Activated CD4-positive, alpha-beta T cell treated with anti-CD3 and anti-CD28 coated beads for 36 hours (primary cell): ENCODE measurements around the gene FRMD5. TPM values are rescaled to one million over a fixed set of nuclear protein-coding genes. Genes with fewer than 3 reads are reported as not detected.

Source experiments
- ATAC-seq: fragments of 200-7000 bp; cut with Tn5 transposase; one replicate; pipeline ENCODE4 v1.10.0; 2021; ENCODE audit warnings: mild to moderate bottlenecking, moderate library complexity
- CTCF ChIA-PET: fragments of 350-600 bp; sonication (Branson Sonifier 250); formaldehyde crosslinking; loops from one replicate; lab custom pipeline; 2021; ENCODE audit warnings: antibody characterized with exemption; lab: Charles Lee
- POLR2A ChIA-PET: fragments of 350-600 bp; sonication (Branson Sonifier 250); formaldehyde crosslinking; loops from one replicate; lab custom pipeline; 2021; ENCODE audit warnings: antibody characterized with exemption, inconsistent platforms; lab: Charles Lee
- DNase-seq: peaks from one replicate; pipeline ENCODE4 v3.0.0-alpha.2; 2020
- H3K27ac Mint-ChIP-seq: one replicate; pipeline ENCODE4 v1.8.0; 2021; ENCODE audit warnings: mixed read lengths
- H3K27me3 Mint-ChIP-seq: one replicate; pipeline ENCODE4 v1.8.0; 2021; ENCODE audit warnings: mixed read lengths
- H3K36me3 Mint-ChIP-seq: one replicate; pipeline ENCODE4 v1.8.0; 2021; ENCODE audit warnings: low read depth, mixed read lengths
- H3K4me1 Mint-ChIP-seq: one replicate; pipeline ENCODE4 v1.8.0; 2021; ENCODE audit warnings: mixed read lengths
- H3K4me3 Mint-ChIP-seq: one replicate; pipeline ENCODE4 v1.8.0; 2021; ENCODE audit warnings: mild to moderate bottlenecking, moderate library complexity, mixed read lengths
- H3K9me3 Mint-ChIP-seq: one replicate; pipeline ENCODE4 v1.8.0; 2021; ENCODE audit warnings: low read depth, mixed read lengths
- intact Hi-C, 2 experiments: fragments of 100-400 bp; cut with DNase I in 1 of 2; cut with micrococcal nuclease in 1 of 2; formaldehyde crosslinking; loops; one replicate each; pipeline versions ENCODE4 v1.14.2 to v1.15.1; 2022 to 2024; cut with DNase I, micrococcal nuclease
- total RNA-seq, 2 experiments: library from RNA; stranded (reverse); gene quantifications; one replicate each; pipeline ENCODE4 v1.2.3, GENCODE V29; 2021

Gene FRMD5
- total RNA-seq, 2 experiments from 2014 or later = 0.16 to 0.30 TPM

DNA sequence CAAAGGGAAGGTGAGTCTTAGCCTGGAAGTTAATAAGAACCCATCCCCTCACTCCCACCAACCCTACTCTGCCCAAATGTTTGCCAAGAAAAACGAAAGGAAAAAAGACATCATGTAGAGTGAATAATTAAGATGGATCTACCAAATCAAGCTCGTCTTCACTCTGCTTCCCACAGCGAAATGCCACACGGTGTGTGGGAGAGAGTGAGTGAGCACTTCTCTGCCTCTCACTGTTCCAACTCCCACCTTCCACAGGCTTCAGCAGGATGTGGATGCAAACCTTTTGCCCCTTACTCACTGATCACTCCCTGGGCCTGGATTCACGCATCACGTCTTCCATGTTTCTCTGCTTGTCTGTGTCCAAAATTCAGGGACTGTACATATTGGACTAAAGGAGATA is 282.9 kb downstream of the FRMD5 start:
- H3K4me1 Mint-ChIP-seq = peaks cover 3% of the 10 kb centered on the region
- intact Hi-C loops = no loop called here
- H3K36me3 Mint-ChIP-seq = no peaks in the 10 kb centered on the region
- H3K9me3 Mint-ChIP-seq = no peaks in the 10 kb centered on the region
- DNase-seq = no peak
- no peak overlapping the region for H3K4me3 Mint-ChIP-seq
- no peaks in the 10 kb centered on the region for H3K27me3 Mint-ChIP-seq
- POLR2A ChIA-PET = no interaction called here
- H3K27ac Mint-ChIP-seq = no peak overlapping the region
- CTCF ChIA-PET = no interaction called here
- no peak for ATAC-seq

- Mint-ChIP-seq H3K4me3 (no peak overlapping the region), H3K27me3 (no peaks in the 10 kb centered on the region), H3K36me3 (no peaks in the 10 kb centered on the region), H3K4me1 (peaks cover 3% of the 10 kb centered on the region), H3K27ac (no peak overlapping the region), H3K9me3 (no peaks in the 10 kb centered on the region)
- ATAC-seq (no peak), DNase-seq (no peak)
- ChIA-PET CTCF (no interaction called here), POLR2A (no interaction called here)
- intact Hi-C loops = no loop called here
Observed at GRCh38 chr15:43911235-43911781, 283.8 kb downstream of the FRMD5 start.

DNA sequence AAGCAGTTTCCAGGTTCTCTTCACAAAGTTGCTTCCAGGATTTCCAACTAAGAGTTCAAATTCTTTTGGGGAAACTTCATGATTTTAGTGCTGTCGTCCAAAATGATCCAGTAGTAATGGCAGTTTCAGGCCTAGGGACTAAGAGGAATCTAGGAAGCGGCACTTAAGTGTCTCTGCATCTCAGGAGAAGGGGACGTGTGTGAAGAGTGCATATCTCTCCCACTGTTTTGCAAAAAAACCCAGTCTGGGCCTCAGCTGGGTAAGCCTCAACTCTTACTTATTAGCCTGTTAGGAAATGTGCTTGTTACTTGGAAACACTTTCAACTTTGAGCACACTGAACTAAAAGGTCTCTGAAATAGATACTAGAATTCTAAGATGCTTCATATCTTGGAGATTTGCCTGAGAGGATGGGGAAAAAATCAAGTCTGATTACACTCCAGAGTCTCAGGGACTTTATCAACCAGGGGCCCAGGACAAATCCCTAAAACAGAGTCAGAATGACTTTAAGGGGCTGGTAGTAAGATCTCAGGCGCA is 286.5 kb downstream of the FRMD5 start:
- POLR2A ChIA-PET = no interaction called here

DNA sequence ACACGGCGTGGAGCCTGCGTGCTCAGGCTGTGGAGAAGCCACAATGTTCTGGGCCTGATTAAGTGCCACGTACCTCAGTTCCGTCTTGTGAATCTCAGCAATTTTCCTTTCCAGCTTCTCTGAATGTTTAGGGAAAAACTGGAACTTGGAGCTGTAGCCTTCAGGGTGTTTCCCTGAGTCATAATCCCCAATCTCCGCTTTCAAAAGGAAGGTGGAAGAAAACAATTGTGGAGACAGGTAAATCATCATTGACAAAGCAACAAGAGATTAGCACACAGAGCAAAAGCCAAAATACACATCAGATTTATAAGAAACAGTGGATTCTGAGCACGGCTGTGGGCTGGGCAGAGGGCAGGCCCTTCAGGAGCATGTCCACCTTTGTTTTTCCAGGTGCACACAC is 289.3 kb downstream of the FRMD5 start:
- no peak overlapping the region for H3K27ac Mint-ChIP-seq
- intact Hi-C loops = no loop called here
- H3K27me3 Mint-ChIP-seq = no peaks in the 10 kb centered on the region
- H3K4me3 Mint-ChIP-seq = no peak overlapping the region
- ChIA-PET POLR2A (no interaction called here), CTCF (interaction anchor here (0.6 kb wide), 1 partner anchor 160 kb away, joined by 4 read pairs; no protein-coding TSS in a partner anchor)
- H3K4me1 Mint-ChIP-seq = peaks cover 2% of the 10 kb centered on the region
- ATAC-seq = no peak
- DNase-seq = no peak
- no peaks in the 10 kb centered on the region for H3K9me3 Mint-ChIP-seq
- no peaks in the 10 kb centered on the region for H3K36me3 Mint-ChIP-seq

More for the DNA sequence above, 286.5 kb downstream of the FRMD5 start:
- intact Hi-C loops = no loop called here
- H3K27ac Mint-ChIP-seq = no peak overlapping the region
- no peak for ATAC-seq
- CTCF ChIA-PET = no interaction called here
- DNase-seq = no peak
- H3K27me3 Mint-ChIP-seq = no peaks in the 10 kb centered on the region
- H3K9me3 Mint-ChIP-seq = no peaks in the 10 kb centered on the region
- peaks cover 5% of the 10 kb centered on the region for H3K4me1 Mint-ChIP-seq
- no peaks in the 10 kb centered on the region for H3K36me3 Mint-ChIP-seq
- no peak overlapping the region for H3K4me3 Mint-ChIP-seq

- no peak overlapping the region for H3K4me3 Mint-ChIP-seq
- peak; percentile 72 for DNase-seq
- ChIA-PET POLR2A (no interaction called here), CTCF (interaction anchor here (0.6 to 4.2 kb wide), 24 partner anchors 8 to 1646 kb away, joined by 3 to 51 read pairs (median 4); no protein-coding TSS in a partner anchor)
- intact Hi-C loops = loop anchor here (1.0 kb wide), 3 partner anchors 162 to 597 kb away; no protein-coding TSS in a partner anchor
- H3K9me3 Mint-ChIP-seq = no peaks in the 10 kb centered on the region
- no peak overlapping the region for H3K27ac Mint-ChIP-seq
- no peaks in the 10 kb centered on the region for H3K27me3 Mint-ChIP-seq
- peak; percentile 83 for ATAC-seq
- peaks cover 2% of the 10 kb centered on the region for H3K4me1 Mint-ChIP-seq
- no peaks in the 10 kb centered on the region for H3K36me3 Mint-ChIP-seq
Observed at GRCh38 chr15:43903864-43904290, 291.2 kb downstream of the FRMD5 start.

DNA sequence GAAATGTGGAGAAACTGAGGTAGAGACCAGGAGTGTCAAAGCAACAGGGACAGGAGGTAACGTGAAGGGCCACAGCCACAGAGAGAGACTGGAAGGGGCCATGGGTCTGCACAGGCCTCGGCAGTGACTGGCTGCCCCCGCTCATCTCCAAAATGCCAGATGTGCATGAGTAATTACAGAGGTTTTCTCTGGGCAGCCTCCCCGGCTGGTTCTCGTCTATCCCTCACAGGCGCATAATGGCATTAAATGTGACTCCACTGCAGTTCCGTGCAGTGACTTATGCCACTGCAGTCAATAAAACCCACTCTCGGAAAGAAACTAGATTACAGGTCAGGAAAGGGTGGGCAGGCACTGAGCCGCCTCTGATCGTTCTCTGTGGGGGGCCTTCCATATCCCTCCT is 293.6 kb downstream of the FRMD5 start:
- intact Hi-C loops = no loop called here

GRCh38 chr15:43900996-43901395 is 294.1 kb downstream of the FRMD5 start:
- intact Hi-C loops = no loop called here
- Mint-ChIP-seq H3K9me3 (no peaks in the 10 kb centered on the region), H3K4me1 (peaks cover 2% of the 10 kb centered on the region), H3K27ac (no peak overlapping the region), H3K36me3 (no peaks in the 10 kb centered on the region), H3K27me3 (no peaks in the 10 kb centered on the region), H3K4me3 (no peak overlapping the region)
- CTCF ChIA-PET = interaction anchor here (0.7 to 1.1 kb wide), 2 partner anchors 37 to 76 kb away, joined by 3 read pairs; partner anchors contain the start of gene MFAP1
- ATAC-seq (no peak), DNase-seq (no peak)
- POLR2A ChIA-PET = no interaction called here

More for the DNA sequence above, 293.6 kb downstream of the FRMD5 start:
- no peaks in the 10 kb centered on the region for H3K27me3 Mint-ChIP-seq
- H3K27ac Mint-ChIP-seq = no peak overlapping the region
- no peaks in the 10 kb centered on the region for H3K9me3 Mint-ChIP-seq
- ChIA-PET CTCF (interaction anchor here (0.7 to 4.2 kb wide), 4 partner anchors 11 to 164 kb away, joined by 3 to 51 read pairs (median 3); partner anchors contain the start of gene MFAP1), POLR2A (no interaction called here)
- ATAC-seq (no peak), DNase-seq (no peak)
- no peak overlapping the region for H3K4me3 Mint-ChIP-seq
- peaks cover 2% of the 10 kb centered on the region for H3K4me1 Mint-ChIP-seq
- H3K36me3 Mint-ChIP-seq = no peaks in the 10 kb centered on the region

GRCh38 chr15:43899928-43900327 is 295.1 kb downstream of the FRMD5 start:
- POLR2A ChIA-PET = no interaction called here
- intact Hi-C loops = no loop called here

GRCh38 chr15:43898891-43899290 is 296.2 kb downstream of the FRMD5 start:
- Mint-ChIP-seq H3K36me3 (no peaks in the 10 kb centered on the region), H3K9me3 (no peaks in the 10 kb centered on the region), H3K4me3 (no peak overlapping the region), H3K4me1 (peaks cover 1% of the 10 kb centered on the region), H3K27ac (no peak overlapping the region), H3K27me3 (no peaks in the 10 kb centered on the region)
- DNase-seq = no peak
- ChIA-PET POLR2A (interaction anchor here (0.7 kb wide), 1 partner anchor 297 kb away, joined by 3 read pairs; no protein-coding TSS in a partner anchor), CTCF (interaction anchor here (0.6 kb wide), 1 partner anchor 12 kb away, joined by 3 read pairs; no protein-coding TSS in a partner anchor)
- intact Hi-C loops = no loop called here
- no peak for ATAC-seq

More at GRCh38 chr15:43899928-43900327, 295.1 kb downstream of the FRMD5 start:
- CTCF ChIA-PET = interaction anchor here (1.1 kb wide), 1 partner anchor 24 kb away, joined by 4 read pairs; no protein-coding TSS in a partner anchor
- peaks cover 2% of the 10 kb centered on the region for H3K4me1 Mint-ChIP-seq
- no peak for ATAC-seq
- H3K27me3 Mint-ChIP-seq = no peaks in the 10 kb centered on the region
- H3K4me3 Mint-ChIP-seq = no peak overlapping the region
- no peaks in the 10 kb centered on the region for H3K9me3 Mint-ChIP-seq
- no peak for DNase-seq
- no peaks in the 10 kb centered on the region for H3K36me3 Mint-ChIP-seq
- H3K27ac Mint-ChIP-seq = no peak overlapping the region

GRCh38 chr15:43896543-43896942 is 298.5 kb downstream of the FRMD5 start:
- ChIA-PET CTCF (interaction anchor here (1.2 kb wide), 1 partner anchor 16 kb away, joined by 3 read pairs; no protein-coding TSS in a partner anchor), POLR2A (no interaction called here)
- H3K27me3 Mint-ChIP-seq = no peaks in the 10 kb centered on the region
- intact Hi-C loops = no loop called here
- DNase-seq (no peak), ATAC-seq (no peak)
- H3K4me1 Mint-ChIP-seq = no peaks in the 10 kb centered on the region
- no peak overlapping the region for H3K27ac Mint-ChIP-seq
- H3K4me3 Mint-ChIP-seq = no peak overlapping the region
- no peaks in the 10 kb centered on the region for H3K36me3 Mint-ChIP-seq
- no peaks in the 10 kb centered on the region for H3K9me3 Mint-ChIP-seq

DNA sequence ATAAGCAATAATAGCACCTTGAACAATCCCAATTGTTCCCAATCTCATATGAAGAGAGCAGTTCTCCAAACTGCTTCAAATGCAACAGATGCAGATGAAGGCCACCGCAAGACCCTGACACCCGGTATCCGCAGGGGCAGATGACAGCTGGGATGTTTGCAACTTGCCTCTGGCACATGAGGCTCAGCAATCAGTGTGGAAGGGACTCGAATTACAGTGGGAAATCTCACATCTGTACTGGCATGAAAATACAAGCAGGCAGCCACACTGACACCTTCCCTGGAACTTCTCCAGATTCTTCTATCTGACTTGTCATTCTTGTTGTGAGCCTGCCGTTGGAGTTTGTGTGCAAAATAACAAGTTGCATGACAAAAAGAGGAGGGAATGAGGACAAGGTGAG is 299.5 kb downstream of the FRMD5 start:
- ChIA-PET CTCF (interaction anchor here (1.2 to 1.3 kb wide), 2 partner anchors 9 to 15 kb away, joined by 3 read pairs; no protein-coding TSS in a partner anchor), POLR2A (no interaction called here)
- Mint-ChIP-seq H3K4me3 (no peak overlapping the region), H3K27me3 (no peaks in the 10 kb centered on the region), H3K4me1 (no peaks in the 10 kb centered on the region), H3K9me3 (no peaks in the 10 kb centered on the region), H3K27ac (no peak overlapping the region), H3K36me3 (no peaks in the 10 kb centered on the region)
- intact Hi-C loops = no loop called here
- no peak for DNase-seq
- ATAC-seq = no peak

- intact Hi-C loops = no loop called here
- CTCF ChIA-PET = no interaction called here
- Mint-ChIP-seq H3K4me1 (no peaks in the 10 kb centered on the region), H3K4me3 (no peak overlapping the region), H3K36me3 (peaks cover 2% of the 10 kb centered on the region), H3K27ac (no peak overlapping the region), H3K9me3 (no peaks in the 10 kb centered on the region), H3K27me3 (no peaks in the 10 kb centered on the region)
- POLR2A ChIA-PET = no interaction called here
- no peak for ATAC-seq
- DNase-seq = no peak
Observed at GRCh38 chr15:43893956-43894355, 301.1 kb downstream of the FRMD5 start.
